Measurements from ENCODE around the gene LGI4. TPM values are rescaled to one million over a fixed set of nuclear protein-coding genes. Genes with fewer than 3 reads are reported as not detected.

LGI4 gene
- total and polyA plus RNA-seq, 12 donors, result 0.17 to 22.4 (median 1.5) TPM

GRCh38 chr19:35144600-35145436 lies 10.0 kb upstream of the LGI4 start:
- 19 to 28% (median 21%) methylated on average over 10 to 15 of the region's 15 CpGs for WGBS, 4 donors
- intact Hi-C loops (cut with DNase I), result loop anchor here in 1 of 2 donors (5.0 kb wide), 1 partner anchor 122 kb away; the partner anchor contains the start of gene USF2
- peaks cover 0 to 15% of the 10 kb centered on the region in 2 donors for H3K4me1 ChIP-seq (replicated peaks in 1 of 2)
- peaks cover 4% of the 10 kb centered on the region for H3K27me3 ChIP-seq
- no peak for TF ChIP-seq POLR2A (IDR thresholded peaks at IDR 0.05)
- TF ChIP-seq, protein P1, sequence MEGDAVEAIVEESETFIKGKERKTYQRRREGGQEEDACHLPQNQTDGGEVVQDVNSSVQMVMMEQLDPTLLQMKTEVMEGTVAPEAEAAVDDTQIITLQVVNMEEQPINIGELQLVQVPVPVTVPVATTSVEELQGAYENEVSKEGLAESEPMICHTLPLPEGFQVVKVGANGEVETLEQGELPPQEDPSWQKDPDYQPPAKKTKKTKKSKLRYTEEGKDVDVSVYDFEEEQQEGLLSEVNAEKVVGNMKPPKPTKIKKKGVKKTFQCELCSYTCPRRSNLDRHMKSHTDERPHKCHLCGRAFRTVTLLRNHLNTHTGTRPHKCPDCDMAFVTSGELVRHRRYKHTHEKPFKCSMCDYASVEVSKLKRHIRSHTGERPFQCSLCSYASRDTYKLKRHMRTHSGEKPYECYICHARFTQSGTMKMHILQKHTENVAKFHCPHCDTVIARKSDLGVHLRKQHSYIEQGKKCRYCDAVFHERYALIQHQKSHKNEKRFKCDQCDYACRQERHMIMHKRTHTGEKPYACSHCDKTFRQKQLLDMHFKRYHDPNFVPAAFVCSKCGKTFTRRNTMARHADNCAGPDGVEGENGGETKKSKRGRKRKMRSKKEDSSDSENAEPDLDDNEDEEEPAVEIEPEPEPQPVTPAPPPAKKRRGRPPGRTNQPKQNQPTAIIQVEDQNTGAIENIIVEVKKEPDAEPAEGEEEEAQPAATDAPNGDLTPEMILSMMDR (IDR thresholded peaks at IDR 0.05), result no peak
- H3K9me3 ChIP-seq (replicated peaks in 1 of 3), result no peaks in the 10 kb centered on the region
- H3K27ac ChIP-seq, result no peak overlapping the region
- H3K36me3 ChIP-seq (replicated peaks in 1 of 2), result no peaks in the 10 kb centered on the region
- H3K4me3 ChIP-seq, result no peak overlapping the region
- peak in 1 of 7 donors; percentile 32 for DNase-seq

- no peak for DNase-seq
- Histone ChIP-seq H3K27ac (no peak overlapping the region), H3K27me3 (peaks cover 4% of the 10 kb centered on the region), H3K9me3 (replicated peaks in 1 of 3) (no peaks in the 10 kb centered on the region), H3K4me1 (replicated peaks in 1 of 2) (peaks cover 0 to 15% of the 10 kb centered on the region in 2 donors), H3K36me3 (replicated peaks in 1 of 2) (no peaks in the 10 kb centered on the region), H3K4me3 (no peak overlapping the region)
- intact Hi-C loops (cut with DNase I), result loop anchor here in 1 of 2 donors (5.0 kb wide), 1 partner anchor 123 kb away; the partner anchor contains the start of gene USF2
- no peak for TF ChIP-seq POLR2A (IDR thresholded peaks at IDR 0.05)
- TF ChIP-seq, protein P1 (IDR thresholded peaks at IDR 0.05), result no peak
- 24 to 38% (median 26%) methylated on average over 3 to 6 of the region's 6 CpGs for WGBS, 4 donors
Observed at GRCh38 chr19:35144259-35144599, 9.4 kb upstream of the LGI4 start.

DNA sequence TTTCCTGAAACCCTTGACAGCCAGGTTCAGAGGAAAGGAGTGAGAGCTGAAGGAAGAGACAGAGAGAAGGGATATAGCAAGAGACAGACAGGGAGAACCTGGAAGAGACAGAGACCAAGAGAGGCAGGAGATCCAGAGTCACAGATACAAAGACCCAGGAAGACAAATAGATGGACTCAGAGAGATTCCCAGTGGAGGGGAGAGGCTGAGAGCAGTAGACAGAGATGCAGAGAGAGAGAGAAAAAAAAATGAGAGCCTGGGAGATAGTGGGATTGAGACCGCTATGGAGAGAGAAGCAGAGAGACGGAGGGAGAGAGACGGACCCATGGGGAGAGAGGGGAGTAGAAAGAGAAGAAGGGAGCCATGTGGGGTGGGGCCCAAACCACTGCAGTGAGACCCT lies 9.0 kb upstream of the LGI4 start:
- intact Hi-C loops (cut with DNase I), result loop anchor here in 1 of 2 donors (5.0 kb wide), 1 partner anchor 123 kb away; the partner anchor contains the start of gene USF2
- TF ChIP-seq, protein P1 (IDR thresholded peaks at IDR 0.05), result no peak
- no peak for TF ChIP-seq POLR2A (IDR thresholded peaks at IDR 0.05)
- Histone ChIP-seq H3K4me1 (replicated peaks in 1 of 2) (peaks cover 0 to 15% of the 10 kb centered on the region in 2 donors), H3K27ac (no peak overlapping the region), H3K4me3 (no peak overlapping the region), H3K36me3 (replicated peaks in 1 of 2) (no peaks in the 10 kb centered on the region), H3K27me3 (peaks cover 4% of the 10 kb centered on the region), H3K9me3 (replicated peaks in 1 of 3) (no peaks in the 10 kb centered on the region)
- WGBS, 4 donors, result 32 to 46% (median 36%) methylated on average over 3 of the region's 3 CpGs
- DNase-seq, result no peak

GRCh38 chr19:35143231-35143715 lies 8.4 kb upstream of the LGI4 start, which contains the start of gene FXYD7:
FXYD7 (plus strand) TSS chr19:35143255; CDS start chr19:35143334, 79 bp downstream.
- H3K27ac ChIP-seq, result no peak within 1 kb of the TSS
- TF ChIP-seq, protein P1 (IDR thresholded peaks at IDR 0.05), result peak in 1 of 6 experiments; percentile 28
- TF ChIP-seq POLR2A (IDR thresholded peaks at IDR 0.05), result no peak
- H3K9me3 ChIP-seq (replicated peaks in 1 of 3), result no peaks in the 10 kb centered on the region
- no peak within 1 kb of the TSS for H3K4me3 ChIP-seq
- no peak for DNase-seq
- peaks cover 4% of the 10 kb centered on the region for H3K27me3 ChIP-seq
- 7 to 12% (median 11%) methylated on average over 7 to 31 of the region's 31 CpGs for WGBS, 4 donors
- intact Hi-C loops (cut with DNase I), result loop anchor here in 1 of 2 donors (5.0 kb wide), 1 partner anchor 124 kb away; the partner anchor contains the start of gene USF2
- no peaks in the 10 kb centered on the region for H3K36me3 ChIP-seq (replicated peaks in 1 of 2)
- H3K4me1 ChIP-seq (replicated peaks in 1 of 2), result peaks cover 0 to 15% of the 10 kb centered on the region in 2 donors
